Right cardiac atrium (tissue), 5 donors: ENCODE data around the gene CDH4. TPM values are rescaled to one million over a fixed set of nuclear protein-coding genes. Genes with fewer than 3 reads are reported as not detected.

Source experiments
- ATAC-seq, 2 donors: fragments of 200-7000 bp; cut with Tn5 transposase; one replicate each; pipeline versions ENCODE4 v1.8.0 to v1.9.1; 2020; ENCODE audit warnings: moderate library complexity in 2 of 2, mild to moderate bottlenecking in 1 of 2
- DNase-seq, 3 donors: peaks; one replicate each; pipeline ENCODE4 v3.0.0-alpha.2; 2020
- H3K27ac ChIP-seq: one replicate; pipeline ENCODE4 v1.5.1; 2013; ENCODE audit warnings: mild to moderate bottlenecking, low read length, control low read depth, moderate library complexity
- H3K27me3 ChIP-seq: one replicate; pipeline ENCODE4 v1.6.1; 2013; ENCODE audit not compliant: control insufficient read depth, insufficient read depth
- H3K4me1 ChIP-seq: one replicate; pipeline ENCODE4 v1.6.1; 2013; ENCODE audit warnings: low read length; ENCODE audit not compliant: control insufficient read depth, insufficient read depth
- H3K4me3 ChIP-seq: one replicate; pipeline ENCODE4 v1.5.1; 2013; ENCODE audit warnings: low read length, control low read depth
- H3K9me3 ChIP-seq: one replicate; pipeline ENCODE4 v1.6.1; 2013; ENCODE audit warnings: low read length; ENCODE audit not compliant: control insufficient read depth
- WGBS: extraction: QIAGEN DNeasy Blood & Tissue Kit; methylation state at CpG from one replicate; pipeline ENCODE4 v1.1.7; 2013; 5-methylcytosine and 5-hydroxymethylcytosine counted together
- intact Hi-C, 4 donors: fragments of 100-400 bp; cut with DNase I; formaldehyde crosslinking; loops; one replicate each; pipeline versions ENCODE4 v1.11.0 to v1.14.0; 2022 to 2023
- polyA plus RNA-seq: library from polyadenylated mRNA; stranded (reverse); fragments of 200-250 nt; gene quantifications from one replicate; pipeline ENCODE4 v1.2.3, GENCODE V29; 2013
- total RNA-seq, 4 donors: library from RNA; stranded (reverse); fragmentation: NEBNext Ultra II Directional; extraction: Animal tissue kit (Norgen Biotek cat#: 25700); gene quantifications; one replicate each; pipeline ENCODE4 v1.2.1, GENCODE V29; 2021
- donor health status: healthy with polysubstance abuse.
- donor health status: DM: no; HTN: yes; CAD: no.
- donor health status: DM: no; HTN: no; CAD: no.
- donor health status: DM: no; HTN: yes; CAD: no; lungs with severe emphysema.
- donor health status: DM: yes; HTN: yes; CAD: no.

Gene CDH4
- total and polyA plus RNA-seq, 5 donors, result 0.21 to 1.0 (median 0.39) TPM

DNA sequence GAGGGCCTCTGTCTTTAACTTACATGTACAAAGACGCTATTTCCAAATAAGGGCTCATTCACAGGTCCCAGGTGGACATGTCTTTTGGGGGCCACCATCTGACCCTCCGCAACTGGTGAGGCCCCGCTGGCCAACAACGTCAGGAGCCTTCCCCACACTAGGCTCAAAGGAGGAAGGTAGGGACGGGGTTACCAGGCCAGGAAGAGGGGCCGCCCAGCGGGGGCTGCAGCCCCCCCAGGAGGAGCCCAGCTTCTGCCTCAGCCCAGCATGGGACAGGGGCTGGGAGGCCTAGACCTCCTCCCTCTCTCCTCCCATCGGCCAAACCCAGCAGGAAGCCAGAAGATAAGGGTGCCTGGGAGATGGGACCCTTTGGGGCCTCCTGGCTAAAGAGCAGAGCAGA lies 670.9 kb downstream of the CDH4 start:
- intact Hi-C loops, result no loop called here
- Histone ChIP-seq H3K27me3 (no peaks in the 10 kb centered on the region), H3K4me3 (no peak overlapping the region), H3K27ac (no peak overlapping the region), H3K9me3 (no peaks in the 10 kb centered on the region), H3K4me1 (no peaks in the 10 kb centered on the region)
- ATAC-seq, result no peak
- 69% methylated on average over 8 of the region's 8 CpGs for WGBS
- peak in 1 of 3 donors; percentile 29 for DNase-seq

DNA sequence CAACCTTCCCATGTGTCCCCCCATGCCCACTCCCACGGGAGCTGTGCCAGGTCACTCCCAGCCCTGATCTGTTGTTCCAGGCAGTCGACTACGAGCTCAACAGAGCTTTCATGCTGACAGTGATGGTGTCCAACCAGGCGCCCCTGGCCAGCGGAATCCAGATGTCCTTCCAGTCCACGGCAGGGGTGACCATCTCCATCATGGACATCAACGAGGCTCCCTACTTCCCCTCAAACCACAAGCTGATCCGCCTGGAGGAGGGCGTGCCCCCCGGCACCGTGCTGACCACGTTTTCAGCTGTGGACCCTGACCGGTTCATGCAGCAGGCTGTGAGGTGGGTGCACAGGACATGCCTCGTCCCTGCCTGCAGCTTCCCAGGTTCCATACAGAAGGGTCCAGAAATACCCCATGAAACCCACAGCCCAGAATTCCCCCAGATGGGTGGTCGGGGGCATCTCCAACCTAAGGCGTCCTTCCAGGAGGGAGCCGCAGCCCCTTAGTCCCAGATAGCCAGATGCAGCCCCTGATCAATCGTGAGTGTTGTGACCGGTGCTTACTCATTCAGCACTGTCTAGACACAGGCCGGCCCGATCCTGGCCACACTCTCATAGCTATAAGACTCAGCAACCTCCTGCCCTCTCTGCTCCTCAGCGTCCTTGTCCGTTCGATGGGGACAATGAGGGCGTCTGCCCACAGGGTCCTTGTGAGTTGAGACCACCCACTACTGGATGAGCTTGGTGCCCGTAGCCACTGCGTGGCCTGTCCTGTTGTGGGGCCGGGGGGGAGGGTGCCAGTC lies 671.5 kb downstream of the CDH4 start:
- Histone ChIP-seq H3K4me1 (no peaks in the 10 kb centered on the region), H3K9me3 (no peaks in the 10 kb centered on the region), H3K27ac (no peak overlapping the region), H3K27me3 (no peaks in the 10 kb centered on the region), H3K4me3 (no peak overlapping the region)
- ATAC-seq (no peak), DNase-seq (peak in 1 of 3 donors; percentile 17)
- intact Hi-C loops, result no loop called here
- WGBS, result 81% methylated on average over 28 of the region's 28 CpGs

DNA sequence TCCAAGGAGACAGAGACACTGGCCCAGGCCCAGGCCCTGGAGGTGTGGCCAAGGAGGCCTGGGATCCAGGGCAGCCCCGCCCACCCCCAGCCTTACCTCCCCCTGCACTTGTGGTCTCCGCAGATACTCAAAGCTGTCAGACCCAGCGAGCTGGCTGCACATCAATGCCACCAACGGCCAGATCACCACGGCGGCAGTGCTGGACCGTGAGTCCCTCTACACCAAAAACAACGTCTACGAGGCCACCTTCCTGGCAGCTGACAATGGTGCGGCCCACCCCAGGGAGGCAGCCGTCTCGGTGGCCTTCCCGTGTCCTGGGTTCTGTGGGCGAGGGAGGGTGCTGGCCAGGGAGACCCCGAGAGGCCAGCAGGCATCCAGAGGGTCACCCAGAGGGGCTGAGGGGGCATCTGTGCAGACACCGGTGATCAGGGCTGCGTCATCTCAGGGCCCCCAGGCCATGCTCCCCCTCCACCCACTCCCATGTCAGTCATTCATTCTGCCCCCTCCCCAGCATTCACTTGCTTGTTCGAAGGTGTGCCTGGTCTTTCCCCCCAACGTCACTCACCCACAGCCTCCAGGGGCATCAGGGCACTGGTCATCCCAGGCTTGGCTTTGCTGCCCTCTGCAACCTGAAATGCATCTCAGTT lies 672.3 kb downstream of the CDH4 start:
- WGBS, result 82% methylated on average over 19 of the region's 19 CpGs
- DNase-seq (no peak), ATAC-seq (no peak)
- intact Hi-C loops, result no loop called here
- H3K4me3 ChIP-seq, result no peak overlapping the region
- no peaks in the 10 kb centered on the region for H3K9me3 ChIP-seq
- no peaks in the 10 kb centered on the region for H3K4me1 ChIP-seq
- H3K27me3 ChIP-seq, result no peaks in the 10 kb centered on the region
- H3K27ac ChIP-seq, result no peak overlapping the region

DNA sequence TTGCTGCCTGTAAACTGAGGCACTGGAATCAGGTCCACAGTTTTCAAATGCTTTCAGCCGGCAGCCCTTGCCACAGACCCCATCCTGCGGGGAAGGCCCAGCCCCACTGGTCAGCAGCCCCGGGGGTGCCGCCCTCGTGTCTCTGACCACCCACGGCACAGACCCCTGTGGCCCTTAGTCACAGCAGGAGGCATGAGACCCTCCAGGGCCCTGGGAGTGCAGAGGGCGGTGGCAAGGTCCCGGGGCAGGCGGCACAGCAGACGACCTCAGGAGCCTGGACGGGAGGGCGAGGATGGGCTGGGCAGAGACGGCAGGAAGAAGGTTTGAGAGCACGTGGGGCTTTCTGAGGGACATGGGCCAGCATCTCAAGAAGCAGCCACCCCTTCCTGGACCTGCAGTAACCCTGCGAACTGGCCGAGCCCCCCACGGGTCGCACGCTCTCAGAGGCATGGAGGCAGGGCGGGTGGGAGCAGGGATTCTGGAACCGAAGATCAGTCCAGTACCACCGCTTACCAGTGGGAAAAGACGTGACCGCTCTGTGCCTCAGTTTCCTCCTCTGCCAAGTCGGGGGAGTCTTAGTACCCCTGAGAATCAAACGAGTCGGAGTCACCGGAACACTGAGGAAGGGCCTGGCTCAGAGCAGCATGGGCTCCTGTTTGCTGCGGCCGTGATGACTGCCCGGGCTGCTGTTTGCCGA lies 672.9 kb downstream of the CDH4 start:
- Histone ChIP-seq H3K4me1 (no peaks in the 10 kb centered on the region), H3K4me3 (no peak overlapping the region), H3K9me3 (no peaks in the 10 kb centered on the region), H3K27me3 (no peaks in the 10 kb centered on the region), H3K27ac (no peak overlapping the region)
- 82% methylated on average over 32 of the region's 32 CpGs for WGBS
- DNase-seq, result no peak
- ATAC-seq, result no peak
- intact Hi-C loops, result no loop called here

DNA sequence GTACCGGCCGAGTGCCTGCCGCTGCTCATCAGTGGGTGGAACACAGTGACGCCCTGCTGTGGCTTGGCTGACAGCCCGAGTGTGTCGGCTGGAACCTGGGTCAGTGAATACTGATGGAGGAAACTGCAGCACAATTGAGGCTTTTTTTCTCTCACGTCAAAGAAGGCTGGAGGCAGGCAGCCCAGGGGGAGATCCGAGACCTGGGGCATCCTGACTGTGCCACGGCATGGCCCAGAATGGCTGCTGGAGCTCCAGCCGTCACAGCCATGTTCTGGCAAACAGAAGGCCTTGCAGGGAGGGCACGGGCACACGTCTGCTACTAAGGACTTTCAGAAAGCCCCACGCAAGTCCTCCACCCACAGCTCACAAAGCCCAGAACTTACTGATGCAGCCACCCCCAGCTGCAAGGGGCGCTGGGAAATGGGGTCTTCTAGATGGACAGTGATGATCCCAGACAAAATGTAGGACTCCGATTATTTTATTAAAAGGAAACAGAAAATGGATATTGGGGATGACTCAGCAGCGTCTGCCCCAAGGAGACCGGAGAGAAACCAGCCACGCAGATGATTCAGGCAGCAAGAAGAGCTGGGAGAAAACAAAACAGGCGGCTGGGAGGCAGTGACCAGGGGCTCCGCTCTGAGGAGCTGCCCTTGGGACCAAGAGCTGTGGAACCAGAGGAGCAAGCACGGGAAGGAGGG lies 673.6 kb downstream of the CDH4 start:
- H3K27me3 ChIP-seq, result no peaks in the 10 kb centered on the region
- no peak for DNase-seq
- H3K27ac ChIP-seq, result no peak overlapping the region
- H3K4me3 ChIP-seq, result no peak overlapping the region
- H3K4me1 ChIP-seq, result no peaks in the 10 kb centered on the region
- intact Hi-C loops, result no loop called here
- no peaks in the 10 kb centered on the region for H3K9me3 ChIP-seq
- 73% methylated on average over 21 of the region's 21 CpGs for WGBS
- ATAC-seq, result no peak

DNA sequence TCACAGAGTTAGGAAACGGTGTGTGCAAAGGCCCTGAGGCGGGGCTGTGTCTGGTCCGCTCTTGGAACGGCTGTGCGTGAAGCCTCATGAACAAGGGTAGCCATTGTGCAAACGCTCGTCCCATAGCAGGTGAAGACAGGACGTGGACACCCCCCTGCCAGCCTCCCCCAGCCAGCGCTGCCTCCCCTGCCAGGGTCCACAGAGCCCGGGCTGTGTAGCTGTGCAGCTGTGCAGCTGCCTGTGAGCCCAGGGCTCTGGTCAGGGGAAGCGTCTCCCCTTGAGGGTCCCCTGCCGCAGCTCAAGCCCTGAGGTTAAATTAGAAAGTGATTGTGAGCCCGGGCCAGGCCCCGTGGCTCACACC lies 674.2 kb downstream of the CDH4 start:
- 88% methylated on average over 14 of the region's 14 CpGs for WGBS
- intact Hi-C loops, result no loop called here
- H3K27ac ChIP-seq, result no peak overlapping the region

DNA sequence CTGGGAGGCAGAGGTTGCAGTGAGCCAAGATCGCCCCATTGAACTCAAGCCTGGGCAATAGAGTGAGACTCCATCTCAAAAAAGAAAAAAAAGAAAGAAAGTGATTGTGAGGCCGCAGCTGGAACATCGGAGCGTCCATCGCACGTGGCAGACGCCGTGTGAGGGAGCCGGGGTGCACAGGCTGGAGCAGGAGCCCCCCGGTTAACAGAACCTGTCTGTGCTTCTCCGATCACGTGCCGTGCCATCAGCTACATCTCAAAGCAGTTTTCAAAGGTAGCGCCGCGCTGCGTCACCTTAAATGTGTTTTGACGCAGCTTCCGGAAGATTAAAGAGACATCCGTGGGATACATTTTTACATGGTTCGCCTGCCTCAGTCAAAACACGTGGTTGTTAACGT lies 674.7 kb downstream of the CDH4 start:
- DNase-seq, result no peak
- intact Hi-C loops, result no loop called here
- H3K9me3 ChIP-seq, result no peaks in the 10 kb centered on the region
- WGBS, result 92% methylated on average over 23 of the region's 23 CpGs
- no peak overlapping the region for H3K27ac ChIP-seq
- no peak for ATAC-seq
- H3K27me3 ChIP-seq, result no peaks in the 10 kb centered on the region
- no peak overlapping the region for H3K4me3 ChIP-seq
- H3K4me1 ChIP-seq, result no peaks in the 10 kb centered on the region

More for the DNA sequence above, 674.2 kb downstream of the CDH4 start:
- DNase-seq (no peak), ATAC-seq (no peak)
- no peak overlapping the region for H3K4me3 ChIP-seq
- H3K4me1 ChIP-seq, result no peaks in the 10 kb centered on the region
- no peaks in the 10 kb centered on the region for H3K27me3 ChIP-seq
- H3K9me3 ChIP-seq, result no peaks in the 10 kb centered on the region

DNA sequence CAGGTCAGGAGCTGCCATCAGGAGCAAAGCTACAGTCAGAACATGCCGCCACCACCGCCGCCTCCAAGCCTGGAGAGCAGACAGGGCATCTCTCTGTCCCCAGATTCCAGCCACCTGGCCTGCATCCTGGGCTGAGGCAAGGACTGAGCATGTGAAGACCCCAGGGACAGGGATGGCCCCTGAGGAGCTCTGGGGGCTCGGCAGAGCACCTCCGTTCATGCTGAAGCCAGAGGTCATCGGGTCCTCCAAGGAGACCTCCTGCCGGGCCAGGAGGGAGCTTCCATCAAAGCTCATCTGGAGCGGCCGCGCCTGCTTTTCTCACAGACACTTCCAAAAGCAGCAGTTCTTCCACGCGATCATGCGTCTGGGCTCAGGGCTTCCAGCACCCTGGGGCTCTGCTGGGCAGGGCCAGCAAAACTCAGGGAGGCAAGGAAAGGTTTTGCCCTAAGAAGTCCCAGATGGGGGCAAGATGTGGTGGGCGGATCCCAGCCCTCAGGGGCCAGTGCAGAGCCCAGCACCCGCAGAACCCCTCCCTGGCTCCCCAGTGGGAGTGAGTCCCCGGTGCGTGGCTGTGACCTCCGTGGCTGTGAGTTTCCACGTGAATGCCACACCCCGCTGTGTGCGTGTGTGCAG lies 675.2 kb downstream of the CDH4 start:
- 85% methylated on average over 21 of the region's 21 CpGs for WGBS

DNA sequence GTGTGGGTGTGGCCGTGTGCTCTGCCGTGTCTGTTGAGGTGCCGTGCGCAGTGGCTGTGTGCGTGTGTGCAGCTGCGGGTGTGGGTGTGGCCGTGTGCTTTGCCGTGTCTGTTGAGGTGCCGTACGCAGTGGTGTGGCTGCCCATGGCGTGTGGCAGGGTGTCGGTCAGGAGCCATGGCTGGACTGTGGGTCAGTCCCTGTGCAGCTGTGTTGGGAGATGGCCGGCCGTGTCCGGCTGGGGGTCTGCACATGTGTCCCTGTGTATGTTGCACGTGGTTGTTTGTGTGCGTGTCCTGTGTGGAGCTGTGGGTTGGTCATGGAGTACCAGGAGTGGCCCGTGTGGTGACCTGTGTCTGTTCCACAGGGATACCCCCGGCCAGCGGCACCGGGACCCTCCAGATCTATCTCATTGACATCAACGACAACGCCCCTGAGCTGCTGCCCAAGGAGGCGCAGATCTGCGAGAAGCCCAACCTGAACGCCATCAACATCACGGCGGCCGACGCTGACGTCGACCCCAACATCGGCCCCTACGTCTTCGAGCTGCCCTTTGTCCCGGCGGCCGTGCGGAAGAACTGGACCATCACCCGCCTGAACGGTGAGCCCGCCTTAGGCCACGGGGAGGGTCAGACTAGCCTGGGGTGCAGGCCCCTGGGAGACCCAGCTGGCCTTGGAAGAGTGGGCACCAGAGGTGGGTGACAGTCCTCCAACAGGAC lies 675.9 kb downstream of the CDH4 start:
- no peak for ATAC-seq
- Histone ChIP-seq H3K27me3 (no peaks in the 10 kb centered on the region), H3K4me3 (no peak overlapping the region), H3K27ac (no peak overlapping the region), H3K4me1 (no peaks in the 10 kb centered on the region), H3K9me3 (no peaks in the 10 kb centered on the region)
- no peak for DNase-seq
- intact Hi-C loops, result no loop called here
- WGBS, result 91% methylated on average over 43 of the region's 43 CpGs

More for the DNA sequence above, 675.2 kb downstream of the CDH4 start:
- no peak overlapping the region for H3K4me3 ChIP-seq
- no peak for DNase-seq
- no peak for ATAC-seq
- H3K27me3 ChIP-seq, result no peaks in the 10 kb centered on the region
- intact Hi-C loops, result no loop called here
- H3K27ac ChIP-seq, result no peak overlapping the region
- no peaks in the 10 kb centered on the region for H3K9me3 ChIP-seq
- H3K4me1 ChIP-seq, result no peaks in the 10 kb centered on the region

DNA sequence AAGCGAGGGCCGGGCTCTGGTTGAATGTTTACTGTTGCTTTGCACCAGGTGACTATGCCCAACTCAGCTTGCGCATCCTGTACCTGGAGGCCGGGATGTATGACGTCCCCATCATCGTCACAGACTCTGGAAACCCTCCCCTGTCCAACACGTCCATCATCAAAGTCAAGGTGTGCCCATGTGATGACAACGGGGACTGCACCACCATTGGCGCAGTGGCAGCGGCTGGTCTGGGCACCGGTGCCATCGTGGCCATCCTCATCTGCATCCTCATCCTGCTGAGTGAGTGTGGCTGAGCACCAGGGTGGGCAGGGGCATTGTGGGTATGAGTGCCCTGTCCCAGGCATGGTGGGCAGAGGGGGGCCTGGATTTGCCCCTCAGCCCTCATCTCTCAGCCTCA lies 677.5 kb downstream of the CDH4 start:
- WGBS, result 95% methylated on average over 12 of the region's 12 CpGs
- Histone ChIP-seq H3K4me1 (no peaks in the 10 kb centered on the region), H3K27ac (no peak overlapping the region), H3K9me3 (no peaks in the 10 kb centered on the region), H3K4me3 (no peak overlapping the region), H3K27me3 (no peaks in the 10 kb centered on the region)
- no peak for DNase-seq
- ATAC-seq, result no peak
- intact Hi-C loops, result no loop called here
